ENCODE measurements around the gene COQ8B.

DNA sequence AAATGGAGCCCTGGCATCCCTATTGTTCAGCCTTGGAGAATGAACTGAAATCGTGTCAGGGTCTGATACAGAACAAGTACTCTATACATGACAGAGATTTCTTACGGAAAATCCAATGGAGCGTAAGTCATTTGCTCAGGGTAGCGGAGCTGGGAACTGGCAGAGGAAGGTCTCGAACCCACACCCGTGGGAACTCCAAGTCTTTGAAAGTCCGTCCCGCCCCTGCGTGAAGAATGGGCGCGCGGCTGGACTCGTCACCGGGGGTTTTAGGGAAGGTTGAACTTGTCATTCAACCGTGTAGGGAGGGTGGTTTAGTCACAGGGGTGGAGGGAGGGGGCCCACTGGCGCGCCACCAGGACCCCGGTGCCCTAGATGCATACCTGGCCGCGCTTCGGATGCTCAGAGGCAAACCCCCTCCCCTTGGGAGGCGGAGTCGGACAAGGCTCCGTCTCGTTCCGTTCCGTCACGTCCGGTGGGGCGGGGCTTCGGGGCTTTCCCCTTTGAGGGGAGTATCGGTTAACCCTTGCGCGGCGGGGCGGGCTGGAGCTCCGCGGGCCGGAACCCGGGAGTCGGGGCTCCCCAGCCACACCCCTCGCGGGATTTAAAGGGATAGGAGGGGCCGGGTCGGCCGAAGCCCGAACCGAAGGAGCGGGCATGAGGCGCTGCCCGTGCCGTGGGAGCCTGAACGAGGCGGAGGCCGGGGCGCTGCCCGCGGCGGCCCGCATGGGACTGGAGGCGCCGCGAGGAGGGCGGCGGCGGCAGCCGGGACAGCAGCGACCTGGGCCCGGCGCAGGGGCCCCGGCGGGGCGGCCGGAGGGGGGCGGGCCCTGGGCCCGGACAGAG is at the start of gene COQ8B, which contains the start of gene ITPKC:
- TF ChIP-seq, protein P1, sequence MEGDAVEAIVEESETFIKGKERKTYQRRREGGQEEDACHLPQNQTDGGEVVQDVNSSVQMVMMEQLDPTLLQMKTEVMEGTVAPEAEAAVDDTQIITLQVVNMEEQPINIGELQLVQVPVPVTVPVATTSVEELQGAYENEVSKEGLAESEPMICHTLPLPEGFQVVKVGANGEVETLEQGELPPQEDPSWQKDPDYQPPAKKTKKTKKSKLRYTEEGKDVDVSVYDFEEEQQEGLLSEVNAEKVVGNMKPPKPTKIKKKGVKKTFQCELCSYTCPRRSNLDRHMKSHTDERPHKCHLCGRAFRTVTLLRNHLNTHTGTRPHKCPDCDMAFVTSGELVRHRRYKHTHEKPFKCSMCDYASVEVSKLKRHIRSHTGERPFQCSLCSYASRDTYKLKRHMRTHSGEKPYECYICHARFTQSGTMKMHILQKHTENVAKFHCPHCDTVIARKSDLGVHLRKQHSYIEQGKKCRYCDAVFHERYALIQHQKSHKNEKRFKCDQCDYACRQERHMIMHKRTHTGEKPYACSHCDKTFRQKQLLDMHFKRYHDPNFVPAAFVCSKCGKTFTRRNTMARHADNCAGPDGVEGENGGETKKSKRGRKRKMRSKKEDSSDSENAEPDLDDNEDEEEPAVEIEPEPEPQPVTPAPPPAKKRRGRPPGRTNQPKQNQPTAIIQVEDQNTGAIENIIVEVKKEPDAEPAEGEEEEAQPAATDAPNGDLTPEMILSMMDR (IDR thresholded peaks at IDR 0.05; ENCODE audit: low read depth, low read length) = no peak
- TF ChIP-seq MYC (IDR thresholded peaks at IDR 0.05; ENCODE audit: low read depth, low read length) (0 out of 2 replicates have a peak, but pooled peaks have one; percentile 29), POLR2A (IDR thresholded peaks at IDR 0.05; ENCODE audit: extremely low read depth, insufficient read length) (peak; percentile 35)
